ENCODE data around the gene PDCD1. TPM values are rescaled to one million over a fixed set of nuclear protein-coding genes. Genes with fewer than 3 reads are reported as not detected.

Gene PDCD1
- total and polyA plus RNA-seq, 10 of the 15 experiments (the other 5 are each of a cell fraction or from before 2014, with no cell fraction given): 0.62 to 6.4 (median 2.9) TPM; not detected in 2

GRCh38 chr2:241871538-241872312, 13.0 kb upstream of the PDCD1 start (continued):
- TF ChIP-seq ZBTB4 (CRISPR knock-in tag; IDR thresholded peaks at IDR 0.05) (no peak), ZNF592 (IDR thresholded peaks at IDR 0.05) (no peak), ATF7 (IDR thresholded peaks at IDR 0.05; ENCODE audit: low read depth) (no peak), CHD2 (IDR thresholded peaks at IDR 0.05; ENCODE audit: borderline replicate concordance, low read depth, low read length) (no peak), SMAD5 (IDR thresholded peaks at IDR 0.05; ENCODE audit: low read depth) (no peak), PBX3 (IDR thresholded peaks at IDR 0.05; ENCODE audit: insufficient replicate concordance, low read depth, low read length) (no peak), POLR2AphosphoS2 (IDR thresholded peaks at IDR 0.05; ENCODE audit: low read depth, low read length) (no peak), ATF2 (IDR thresholded peaks at IDR 0.05; ENCODE audit: low read length) (no peak)
